SJSA1 (cell line): ENCODE measurements around the gene PLXDC1. TPM values are rescaled to one million over a fixed set of nuclear protein-coding genes. Genes with fewer than 3 reads are reported as not detected.
"Not testable (repeated sequence)": the region's sequence is repeated elsewhere in the genome, so short reads cannot be mapped to it uniquely, and the experiment has no call there.

ENCODE experiments used
- DNase-seq, 2 experiments: peaks; one replicate each; pipeline ENCODE4 v3.0.0-alpha.2; 2015 to 2020; ENCODE audit warnings: low spot score in 2 of 2, low read depth in 1 of 2
- H3K27ac ChIP-seq: fragments of 250-450 bp; sonication (Bioruptor Pico); 2 replicates; pipeline ENCODE4 v1.5.1; 2020; ENCODE audit warnings: mild to moderate bottlenecking, moderate library complexity
- H3K27me3 ChIP-seq: fragments of 250-450 bp; sonication (Bioruptor Pico); replicated peaks from 2 replicates; pipeline ENCODE4 v1.5.1; 2020; ENCODE audit warnings: mild to moderate bottlenecking, moderate library complexity
- H3K36me3 ChIP-seq: fragments of 250-450 bp; sonication (Bioruptor Pico); 2 replicates; pipeline ENCODE4 v1.5.1; 2020; ENCODE audit warnings: mild to moderate bottlenecking
- H3K4me1 ChIP-seq: fragments of 250-450 bp; sonication (Bioruptor Pico); replicated peaks from 2 replicates; pipeline ENCODE4 v1.6.1; 2021; ENCODE audit warnings: mild to moderate bottlenecking
- H3K4me3 ChIP-seq: fragments of 250-450 bp; sonication (Bioruptor Pico); 2 replicates; pipeline ENCODE4 v1.5.1; 2020; ENCODE audit warnings: mild to moderate bottlenecking
- H3K9me3 ChIP-seq: fragments of 250-450 bp; sonication (Bioruptor Pico); replicated peaks from 2 replicates; pipeline ENCODE4 v1.5.1; 2020; ENCODE audit warnings: mild to moderate bottlenecking
- total RNA-seq: library from RNA; depleted of rRNA; stranded (reverse); fragments of >200 nt; shearing (Covaris generic); gene quantifications from 2 replicates; pipeline ENCODE4 v1.2.3, GENCODE V29; 2014; rRNA removed

The PLXDC1 gene
- total RNA-seq, 1 experiment from 2014 or later, result not detected

- Histone ChIP-seq H3K9me3 (no peaks in the 10 kb centered on the region), H3K4me3 (no peak overlapping the region), H3K27ac (no peak overlapping the region), H3K27me3 (peaks cover 20% of the 10 kb centered on the region), H3K4me1 (no peaks in the 10 kb centered on the region), H3K36me3 (no peaks in the 10 kb centered on the region)
- no peak for DNase-seq
Measured at GRCh38 chr17:39022924-39023323, 128.5 kb downstream of the PLXDC1 start.

- not testable (repeated sequence) for H3K9me3 ChIP-seq
Measured at GRCh38 chr17:39020037-39020436, 131.4 kb downstream of the PLXDC1 start.

GRCh38 chr17:39018267-39019134 lies 132.9 kb downstream of the PLXDC1 start:
- Histone ChIP-seq H3K27ac (no peak overlapping the region), H3K4me3 (no peak overlapping the region), H3K36me3 (no peaks in the 10 kb centered on the region), H3K9me3 (no peaks in the 10 kb centered on the region), H3K27me3 (no peaks in the 10 kb centered on the region), H3K4me1 (peaks cover 9% of the 10 kb centered on the region)
- no peak for DNase-seq

More at GRCh38 chr17:39020037-39020436, 131.4 kb downstream of the PLXDC1 start:
- H3K36me3 ChIP-seq, DNase-seq, H3K4me3 ChIP-seq, H3K27me3 ChIP-seq, H3K27ac ChIP-seq, H3K4me1 ChIP-seq: not testable (repeated sequence)

GRCh38 chr17:39016193-39017153 lies 135.0 kb downstream of the PLXDC1 start:
- DNase-seq, result no peak
- H3K4me1 ChIP-seq, result peaks cover 9% of the 10 kb centered on the region
- H3K9me3 ChIP-seq, result no peaks in the 10 kb centered on the region
- H3K4me3 ChIP-seq, result no peak overlapping the region
- H3K27ac ChIP-seq, result no peak overlapping the region
- no peaks in the 10 kb centered on the region for H3K36me3 ChIP-seq
- no peaks in the 10 kb centered on the region for H3K27me3 ChIP-seq

- DNase-seq, result no peak
- Histone ChIP-seq H3K27ac (no peak overlapping the region), H3K36me3 (no peaks in the 10 kb centered on the region), H3K4me3 (no peak overlapping the region), H3K9me3 (no peaks in the 10 kb centered on the region), H3K4me1 (peaks cover 9% of the 10 kb centered on the region), H3K27me3 (no peaks in the 10 kb centered on the region)
Measured at GRCh38 chr17:39015546-39015935, 135.9 kb downstream of the PLXDC1 start.

- Histone ChIP-seq H3K4me3 (no peak overlapping the region), H3K27me3 (no peaks in the 10 kb centered on the region), H3K36me3 (no peaks in the 10 kb centered on the region), H3K27ac (no peak overlapping the region), H3K9me3 (no peaks in the 10 kb centered on the region), H3K4me1 (peaks cover 9% of the 10 kb centered on the region)
- peak in 1 of 2 experiments; percentile 7 for DNase-seq
Measured at GRCh38 chr17:39014795-39015545, 136.5 kb downstream of the PLXDC1 start.

GRCh38 chr17:39014044-39014794 lies 137.2 kb downstream of the PLXDC1 start:
- Histone ChIP-seq H3K27ac (no peak overlapping the region), H3K4me3 (no peak overlapping the region), H3K9me3 (no peaks in the 10 kb centered on the region), H3K4me1 (peaks cover 9% of the 10 kb centered on the region), H3K27me3 (no peaks in the 10 kb centered on the region), H3K36me3 (no peaks in the 10 kb centered on the region)
- peak in 1 of 2 experiments; percentile 20 for DNase-seq

Other genes starting within 250 kb of the PLXDC1 start
- not detected in 2 replicates for gene FBXO47, start 184.2 kb downstream of the PLXDC1 start, total RNA-seq
- not detected in 2 replicates for gene ARL5C, start 14.5 kb upstream of the PLXDC1 start, total RNA-seq
- gene CACNB1, start 46.0 kb upstream of the PLXDC1 start, total RNA-seq, result 0.94 and 2.9 TPM in 2 replicates
- gene RPL19, start 48.6 kb upstream of the PLXDC1 start, total RNA-seq, result 1,822 and 2,517 TPM in 2 replicates
- gene STAC2, start 74.3 kb upstream of the PLXDC1 start, total RNA-seq, result not detected in 2 replicates
- gene FBXL20, start 250.0 kb upstream of the PLXDC1 start, total RNA-seq, result 7.5 and 10.2 TPM in 2 replicates